ES-I3 (cell line): ENCODE results near the gene MYO10.

Experiments used
- H3K36me3 ChIP-seq: 2 replicates; pipeline ENCODE4 v1.6.1; 2013; ENCODE audit warnings: mild to moderate bottlenecking, low read length, control low read depth, moderate library complexity; ENCODE audit not compliant: insufficient read depth
- H3K4me1 ChIP-seq: 2 replicates; pipeline ENCODE4 v1.6.1; 2013; ENCODE audit warnings: mild to moderate bottlenecking, control low read depth, low read length; ENCODE audit not compliant: insufficient read depth
- H3K9ac ChIP-seq: 2 replicates; pipeline ENCODE4 v1.6.1; 2013; ENCODE audit warnings: low read depth, mild to moderate bottlenecking, low read length, moderate library complexity
- H3K9me3 ChIP-seq: 2 replicates; pipeline ENCODE4 v1.6.1; 2013; ENCODE audit warnings: mild to moderate bottlenecking, low read length, moderate library complexity; ENCODE audit not compliant: control insufficient read depth, insufficient read depth

MYO10 gene

DNA sequence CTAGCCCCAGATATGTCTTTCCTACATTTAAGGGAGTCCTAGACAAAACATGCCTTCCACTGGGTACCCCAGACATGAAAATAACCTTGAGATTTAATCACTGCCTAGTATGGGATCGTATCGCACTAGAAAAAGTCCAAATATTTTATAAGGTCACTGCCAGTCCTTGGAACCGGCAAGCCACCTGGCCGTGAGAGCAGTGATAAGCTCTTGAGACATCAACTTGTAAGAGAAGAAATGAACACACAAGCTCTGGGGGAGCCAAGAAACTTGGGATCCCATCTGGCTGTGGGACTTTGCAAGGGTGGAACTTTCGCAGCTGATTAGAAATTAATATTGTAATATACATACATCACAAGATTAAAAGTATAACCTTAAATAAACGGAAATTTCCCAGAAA lies 21.5 kb downstream of the MYO10 start:
- no peak overlapping the region for H3K9ac ChIP-seq
- H3K9me3 ChIP-seq, result no peaks in the 10 kb centered on the region
- peaks cover 10% of the 10 kb centered on the region; the same call in 1 of the 2 replicates for H3K4me1 ChIP-seq
- H3K36me3 ChIP-seq, result no peaks in the 10 kb centered on the region

GRCh38 chr5:16914108-16914435 lies 22.0 kb downstream of the MYO10 start:
- no peaks in the 10 kb centered on the region for H3K9me3 ChIP-seq
- no peaks in the 10 kb centered on the region for H3K36me3 ChIP-seq
- no peak overlapping the region for H3K9ac ChIP-seq
- peaks cover 10% of the 10 kb centered on the region; the same call in 1 of the 2 replicates for H3K4me1 ChIP-seq

DNA sequence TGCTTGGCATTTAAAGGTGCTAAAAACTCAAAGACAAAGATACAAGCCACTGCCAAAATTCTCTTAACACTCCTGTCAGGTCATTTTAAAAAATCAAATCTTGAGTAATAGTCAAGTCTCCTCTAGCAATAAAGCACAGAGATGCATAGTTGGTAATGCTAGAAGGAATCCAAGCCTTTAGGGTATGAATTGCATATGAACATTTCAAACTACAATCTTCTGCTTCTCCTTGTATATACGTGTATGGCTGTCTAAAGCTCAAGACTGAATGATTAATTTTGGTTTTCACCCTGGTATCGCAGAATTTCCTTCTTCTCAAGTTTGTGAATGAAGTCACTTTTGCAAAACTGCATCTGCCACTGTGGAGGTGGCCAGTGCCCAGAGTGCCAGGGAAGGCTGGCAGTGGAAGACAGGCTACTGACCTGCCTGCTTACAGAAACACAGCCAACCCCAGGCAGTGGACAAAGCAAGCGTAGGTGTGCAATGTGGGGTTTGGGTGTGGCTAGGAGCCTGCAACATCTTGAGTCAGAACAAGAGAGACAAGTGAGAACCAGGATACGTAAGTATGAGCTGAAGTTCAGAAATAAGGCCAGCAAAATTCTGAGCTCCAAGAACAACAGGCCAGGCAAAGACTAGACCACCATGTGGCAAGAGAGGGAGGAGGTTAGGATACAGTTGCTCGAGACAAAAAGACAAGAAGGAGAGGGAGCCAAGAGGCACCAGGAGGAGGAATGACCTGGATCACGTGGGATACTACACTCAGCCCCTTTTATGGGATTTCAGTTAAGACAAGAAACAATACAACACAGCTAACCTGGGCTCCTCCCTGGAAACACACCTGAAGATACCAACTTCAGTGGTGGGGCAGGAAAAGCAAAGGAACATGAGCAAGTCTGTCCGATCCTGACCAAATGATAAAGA lies 22.6 kb downstream of the MYO10 start:
- no peaks in the 10 kb centered on the region for H3K36me3 ChIP-seq
- no peaks in the 10 kb centered on the region for H3K9me3 ChIP-seq
- H3K9ac ChIP-seq, result no peak overlapping the region
- H3K4me1 ChIP-seq, result peaks cover 10% of the 10 kb centered on the region; the same call in 1 of the 2 replicates

DNA sequence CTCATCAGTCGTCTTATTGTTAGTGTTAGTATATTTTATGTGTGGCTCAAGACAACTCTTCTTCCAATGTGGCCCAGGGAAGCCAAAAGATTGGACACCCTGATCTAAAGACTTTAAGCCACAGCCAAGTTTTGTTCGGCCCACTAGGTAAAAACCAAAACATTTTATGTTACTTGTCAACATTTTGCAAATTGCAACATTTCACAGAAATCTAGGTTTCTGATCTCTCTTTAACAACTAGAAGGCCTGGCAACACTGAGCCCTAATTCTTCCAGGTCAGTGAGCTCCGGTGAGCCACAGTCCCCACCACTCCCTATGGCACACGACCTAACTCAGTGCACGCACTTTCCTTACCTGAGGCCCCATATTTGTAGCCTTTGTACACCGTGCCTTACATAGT lies 24.0 kb downstream of the MYO10 start:
- Histone ChIP-seq H3K36me3 (no peaks in the 10 kb centered on the region), H3K9me3 (no peaks in the 10 kb centered on the region), H3K4me1 (peaks cover 10% of the 10 kb centered on the region; the same call in 1 of the 2 replicates), H3K9ac (no peak overlapping the region)

DNA sequence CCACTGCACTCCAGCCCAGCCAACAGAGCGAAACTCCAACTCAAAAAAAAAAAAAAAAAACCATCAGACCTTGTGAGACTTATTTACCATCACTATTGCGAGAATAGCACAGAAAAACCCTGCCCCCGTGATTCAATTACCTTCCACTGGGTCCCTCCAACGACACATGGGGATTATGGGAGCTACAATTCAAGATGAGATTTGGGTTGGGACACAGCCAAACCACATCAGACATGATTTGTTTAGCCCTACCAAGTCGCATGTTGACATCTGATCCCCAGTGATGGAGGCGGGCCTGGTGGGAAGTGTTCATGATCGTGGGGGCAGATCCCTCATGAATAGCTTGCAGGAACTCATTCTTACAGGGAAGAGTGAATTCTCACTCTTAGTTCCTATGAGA lies 26.6 kb downstream of the MYO10 start:
- no peaks in the 10 kb centered on the region for H3K36me3 ChIP-seq
- H3K4me1 ChIP-seq, result no peaks in the 10 kb centered on the region
- no peaks in the 10 kb centered on the region for H3K9me3 ChIP-seq
- H3K9ac ChIP-seq, result no peak overlapping the region

DNA sequence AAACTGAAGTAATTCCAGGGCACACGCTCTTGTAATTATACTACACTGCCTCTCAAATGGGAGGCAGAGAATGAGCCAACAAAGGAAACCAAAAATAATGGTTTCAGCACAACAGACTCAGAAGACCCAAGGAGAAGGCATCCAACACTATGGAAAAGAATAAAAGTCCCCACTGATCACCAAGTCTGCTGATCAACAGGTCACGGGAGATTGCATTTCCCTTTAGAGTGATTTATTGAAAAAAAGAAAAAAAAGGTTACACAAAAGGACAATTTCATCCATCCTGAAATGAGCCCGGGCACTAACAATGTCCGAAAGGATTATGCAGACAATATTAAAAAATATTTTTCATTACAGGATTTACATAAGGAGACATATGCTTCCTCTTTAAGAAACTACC lies 28.8 kb downstream of the MYO10 start:
- Histone ChIP-seq H3K4me1 (no peaks in the 10 kb centered on the region), H3K9me3 (no peaks in the 10 kb centered on the region), H3K36me3 (no peaks in the 10 kb centered on the region), H3K9ac (no peak overlapping the region)

DNA sequence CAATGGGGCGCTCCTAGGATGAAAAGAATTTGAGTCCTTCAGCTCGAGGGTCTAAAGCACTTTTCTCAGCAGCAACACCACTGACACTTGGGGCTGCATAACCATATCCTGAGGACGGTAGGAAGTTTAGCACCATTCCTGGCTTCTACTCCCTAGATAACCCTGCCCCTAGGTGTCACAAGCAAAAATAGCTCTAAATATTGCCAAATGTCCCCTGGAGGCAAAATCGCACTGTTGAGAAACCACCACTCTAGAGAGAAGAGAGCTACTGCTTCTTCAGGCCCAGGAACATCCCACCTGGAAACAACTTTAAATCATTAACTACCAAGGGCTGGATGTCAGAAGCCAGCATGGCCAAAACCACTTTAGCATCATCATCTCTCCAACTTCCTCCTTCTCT lies 29.8 kb downstream of the MYO10 start:
- Histone ChIP-seq H3K9me3 (no peaks in the 10 kb centered on the region), H3K9ac (no peak overlapping the region), H3K4me1 (peaks cover 6% of the 10 kb centered on the region; the same call in 1 of the 2 replicates), H3K36me3 (no peaks in the 10 kb centered on the region)

- Histone ChIP-seq H3K36me3 (no peaks in the 10 kb centered on the region), H3K9ac (no peak overlapping the region), H3K9me3 (no peaks in the 10 kb centered on the region), H3K4me1 (peaks cover 15% of the 10 kb centered on the region)
Observed at GRCh38 chr5:16903480-16904300, 32.4 kb downstream of the MYO10 start.

GRCh38 chr5:16902846-16903245 lies 33.2 kb downstream of the MYO10 start:
- peaks cover 17% of the 10 kb centered on the region for H3K4me1 ChIP-seq
- H3K9ac ChIP-seq, result no peak overlapping the region
- H3K9me3 ChIP-seq, result no peaks in the 10 kb centered on the region
- H3K36me3 ChIP-seq, result no peaks in the 10 kb centered on the region

GRCh38 chr5:16901021-16901644 lies 35.0 kb downstream of the MYO10 start:
- Histone ChIP-seq H3K36me3 (no peaks in the 10 kb centered on the region), H3K9me3 (no peaks in the 10 kb centered on the region), H3K4me1 (peaks cover 31% of the 10 kb centered on the region), H3K9ac (no peak overlapping the region)

DNA sequence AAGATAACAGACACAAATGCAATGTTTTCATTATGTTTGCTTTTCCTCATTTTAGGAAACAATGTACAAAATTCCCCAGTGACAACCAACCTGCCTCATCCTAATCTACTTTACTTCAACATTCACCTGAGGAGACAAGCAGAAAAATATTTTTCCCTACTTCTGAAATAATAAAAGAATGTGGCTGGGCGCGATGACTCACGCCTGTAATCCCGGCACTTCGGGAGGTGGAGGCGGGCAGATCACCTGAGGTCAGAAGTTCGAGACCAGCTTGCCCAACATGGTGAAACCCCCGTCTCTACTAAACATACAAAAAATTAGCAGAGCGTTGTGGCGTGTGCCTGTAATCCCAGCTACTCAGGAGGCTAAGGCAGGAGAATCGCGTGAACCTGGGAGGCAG lies 36.9 kb downstream of the MYO10 start:
- Histone ChIP-seq H3K4me1 (peaks cover 49% of the 10 kb centered on the region), H3K36me3 (no peaks in the 10 kb centered on the region), H3K9ac (no peak overlapping the region), H3K9me3 (no peaks in the 10 kb centered on the region)

DNA sequence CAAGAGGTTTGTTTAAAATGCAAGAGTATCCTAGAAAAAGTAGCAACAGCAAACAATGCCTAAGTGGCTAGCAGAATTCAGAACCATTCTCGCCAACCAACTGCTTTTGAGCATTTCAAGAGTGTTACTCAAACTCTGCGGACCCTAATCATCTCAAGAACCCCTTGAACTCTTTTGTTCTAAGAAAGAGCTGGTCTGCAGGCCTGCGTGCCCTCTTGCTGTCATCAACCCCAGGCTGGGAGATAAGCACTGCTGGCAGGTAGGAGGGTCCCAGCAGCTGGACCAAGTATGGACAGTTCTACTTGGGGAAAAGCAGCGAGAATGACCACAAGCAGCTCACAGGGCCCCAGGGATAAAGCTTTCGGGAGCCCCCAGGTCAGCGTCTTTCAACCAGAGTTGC lies 38.3 kb downstream of the MYO10 start:
- peaks cover 49% of the 10 kb centered on the region for H3K4me1 ChIP-seq
- H3K36me3 ChIP-seq, result no peaks in the 10 kb centered on the region
- no peak overlapping the region for H3K9ac ChIP-seq
- H3K9me3 ChIP-seq, result no peaks in the 10 kb centered on the region

DNA sequence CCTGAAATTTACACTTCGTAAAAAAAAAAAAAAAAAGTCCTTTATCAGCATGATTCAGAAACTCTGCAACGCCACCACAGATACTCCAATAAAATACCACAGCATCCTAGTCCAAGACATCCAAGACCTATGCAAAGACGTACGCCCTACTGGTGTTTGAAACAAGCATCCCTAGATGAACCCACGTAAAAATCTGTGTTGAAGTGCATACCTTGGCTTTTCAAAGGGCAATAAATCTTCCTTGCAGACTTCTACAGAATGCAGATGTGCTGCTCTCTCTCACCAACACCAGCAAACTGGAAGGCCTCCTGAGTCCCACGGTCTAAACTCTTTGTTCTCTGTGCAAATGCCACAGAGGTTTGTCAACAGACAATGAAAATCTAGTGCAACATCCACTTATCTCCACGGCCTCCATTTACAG lies 38.8 kb downstream of the MYO10 start:
- H3K4me1 ChIP-seq, result peaks cover 49% of the 10 kb centered on the region
- H3K9ac ChIP-seq, result no peak overlapping the region
- no peaks in the 10 kb centered on the region for H3K36me3 ChIP-seq
- no peaks in the 10 kb centered on the region for H3K9me3 ChIP-seq

GRCh38 chr5:16896767-16897166 lies 39.3 kb downstream of the MYO10 start:
- H3K4me1 ChIP-seq, result peaks cover 49% of the 10 kb centered on the region
- H3K9me3 ChIP-seq, result no peaks in the 10 kb centered on the region
- no peaks in the 10 kb centered on the region for H3K36me3 ChIP-seq
- no peak overlapping the region for H3K9ac ChIP-seq
